Activated naive CD4-positive, alpha-beta T cell treated with anti-CD3 and anti-CD28 coated beads, Interleukin-2, amount 50 U/mL, for 16 hours (primary cell): ENCODE results near the gene ZNF586.
"Not testable (repeated sequence)": the region's sequence is repeated elsewhere in the genome, so short reads cannot be mapped to it uniquely, and the experiment has no call there.

Source experiments
- DNase-seq: peaks from one replicate; pipeline ENCODE4 v3.0.0-alpha.2; 2020

ZNF586 gene

GRCh38 chr19:57800696-57801095, 31.2 kb downstream of the ZNF586 start:
- no peak for DNase-seq

- no peak for DNase-seq
Measured at GRCh38 chr19:57802269-57802668, 32.8 kb downstream of the ZNF586 start.

- no peak for DNase-seq
Measured at GRCh38 chr19:57803265-57803593, 33.8 kb downstream of the ZNF586 start.

- DNase-seq: no peak
Measured at GRCh38 chr19:57803594-57804325, 34.3 kb downstream of the ZNF586 start.

- DNase-seq: no peak
Measured at GRCh38 chr19:57807541-57807940, 38.1 kb downstream of the ZNF586 start.

GRCh38 chr19:57810410-57811295, 41.2 kb downstream of the ZNF586 start:
- not testable (repeated sequence) for DNase-seq

- DNase-seq: no peak
Measured at GRCh38 chr19:57812226-57812625, 42.8 kb downstream of the ZNF586 start.

- not testable (repeated sequence) for DNase-seq
Measured at GRCh38 chr19:57812975-57813820, 43.7 kb downstream of the ZNF586 start.

GRCh38 chr19:57813919-57814504, 44.5 kb downstream of the ZNF586 start:
- no peak for DNase-seq

GRCh38 chr19:57814505-57815246, 45.2 kb downstream of the ZNF586 start, which contains the start of gene ZNF552:
TSS of gene ZNF552 (minus strand) at chr19:57814913. CDS start at chr19:57814743, 170 bp downstream.
- DNase-seq: peak; percentile 75

GRCh38 chr19:57815247-57816075, 46.0 kb downstream of the ZNF586 start:
- DNase-seq: no peak

- DNase-seq: no peak
Measured at GRCh38 chr19:57816652-57817051, 47.2 kb downstream of the ZNF586 start.

GRCh38 chr19:57817976-57818375, 48.5 kb downstream of the ZNF586 start:
- DNase-seq: no peak

- no peak for DNase-seq
Measured at GRCh38 chr19:57818378-57818777, 48.9 kb downstream of the ZNF586 start.

- peak; percentile 79 for DNase-seq
Measured at GRCh38 chr19:57819475-57820148, 50.1 kb downstream of the ZNF586 start.

GRCh38 chr19:57820599-57820998, 51.1 kb downstream of the ZNF586 start:
- no peak for DNase-seq

- not testable (repeated sequence) for DNase-seq
Measured at GRCh38 chr19:57821095-57821494, 51.6 kb downstream of the ZNF586 start.

- not testable (repeated sequence) for DNase-seq
Measured at GRCh38 chr19:57821501-57821900, 52.0 kb downstream of the ZNF586 start.

GRCh38 chr19:57823155-57823554, 53.7 kb downstream of the ZNF586 start:
- DNase-seq: not testable (repeated sequence)

GRCh38 chr19:57823608-57824007, 54.1 kb downstream of the ZNF586 start:
- DNase-seq: not testable (repeated sequence)
